Caco-2 (cell line): Measurements from ENCODE around the gene SLC38A2. TPM values are rescaled to one million over a fixed set of nuclear protein-coding genes. Genes with fewer than 3 reads are reported as not detected.

ENCODE experiments used
- BruUV-seq: library from RNA; stranded (reverse); fragments of 400-500 nt; replicated peaks from 2 replicates; lab custom pipeline; 2021; lab: Mats Ljungman, UMichigan
- CTCF ChIA-PET: fragments of 300-600 bp; sonication (Branson Sonifier 250); formaldehyde crosslinking; loops from one replicate; lab custom pipeline; 2022; ENCODE audit warnings: antibody characterized with exemption; lab: Charles Lee
- POLR2A ChIA-PET: fragments of 300-600 bp; sonication (Branson Sonifier 250); formaldehyde crosslinking; loops from one replicate; lab custom pipeline; 2022; ENCODE audit warnings: antibody characterized with exemption; lab: Charles Lee
- DNase-seq, 2 experiments: peaks; one replicate each; pipeline versions ENCODE4 v3.0.0 to v3.0.0-alpha.2; 2020 to 2022
- H3K27me3 ChIP-seq: replicated peaks from 2 replicates; pipeline ENCODE4 v1.6.0; 2011; ENCODE audit warnings: low read length; ENCODE audit not compliant: control insufficient read depth, insufficient read depth
- H3K36me3 ChIP-seq: 2 replicates; pipeline ENCODE4 v1.5.1; 2011; ENCODE audit warnings: low read length; ENCODE audit not compliant: control insufficient read depth, insufficient read depth
- H3K4me1 ChIP-seq: fragments of 250-450 bp; sonication (Bioruptor Pico); 2 replicates; pipeline ENCODE4 v1.5.1; 2020; ENCODE audit warnings: mild to moderate bottlenecking
- H3K4me3 ChIP-seq: 2 replicates; pipeline ENCODE4 v1.5.1; 2011; ENCODE audit warnings: low read depth, mild to moderate bottlenecking, control low read depth, low read length
- H3K9me3 ChIP-seq: fragments of 250-450 bp; sonication (Bioruptor Pico); 2 replicates; pipeline ENCODE4 v1.5.1; 2020; ENCODE audit warnings: mild to moderate bottlenecking, moderate library complexity
- H3K27ac Mint-ChIP-seq: one replicate; pipeline ENCODE4 v1.8.0; 2022; ENCODE audit warnings: mixed read lengths; ENCODE audit not compliant: unreplicated experiment
- H3K27me3 Mint-ChIP-seq: one replicate; pipeline ENCODE4 v1.8.0; 2022; ENCODE audit warnings: mixed read lengths; ENCODE audit not compliant: insufficient read depth, unreplicated experiment
- H3K36me3 Mint-ChIP-seq: one replicate; pipeline ENCODE4 v1.8.0; 2022; ENCODE audit warnings: mild to moderate bottlenecking, mixed read lengths; ENCODE audit not compliant: insufficient read depth, unreplicated experiment
- H3K4me1 Mint-ChIP-seq: one replicate; pipeline ENCODE4 v1.8.0; 2022; ENCODE audit warnings: low read depth, mixed read lengths; ENCODE audit not compliant: unreplicated experiment
- H3K4me3 Mint-ChIP-seq: one replicate; pipeline ENCODE4 v1.8.0; 2022; ENCODE audit warnings: mild to moderate bottlenecking, moderate library complexity, mixed read lengths; ENCODE audit not compliant: unreplicated experiment
- H3K9me3 Mint-ChIP-seq: one replicate; pipeline ENCODE4 v1.8.0; 2022; ENCODE audit warnings: mixed read lengths; ENCODE audit not compliant: unreplicated experiment
- intact Hi-C: fragments of 100-400 bp; cut with micrococcal nuclease; formaldehyde crosslinking; loops from one replicate; pipeline ENCODE4 v1.10.0; 2022; ENCODE audit not compliant: unreplicated experiment
- total RNA-seq: library from RNA; stranded (reverse); gene quantifications from 2 replicates; pipeline ENCODE4 v1.2.3, GENCODE V29; 2022
- TF ChIP-seq, protein P1 (sequence below), 2 experiments: fragments of 200-600 bp in 1 of 2; IDR thresholded peaks; 1 replicate in 1 of 2; 2 replicates in 1 of 2; pipeline versions ENCODE4 v1.5.1 to v1.8.0; 2011 to 2022; ENCODE audit warnings: antibody characterized with exemption in 1 of 2, control low read depth in 1 of 2, inconsistent platforms in 1 of 2, low read depth in 1 of 2, low read length in 1 of 2, mild to moderate bottlenecking in 1 of 2, moderate library complexity in 1 of 2; ENCODE audit not compliant: insufficient read depth in 1 of 2, severe bottlenecking in 1 of 2, unreplicated experiment in 1 of 2

SLC38A2 gene
- total RNA-seq, 1 experiment from 2014 or later, result 331 TPM

DNA sequence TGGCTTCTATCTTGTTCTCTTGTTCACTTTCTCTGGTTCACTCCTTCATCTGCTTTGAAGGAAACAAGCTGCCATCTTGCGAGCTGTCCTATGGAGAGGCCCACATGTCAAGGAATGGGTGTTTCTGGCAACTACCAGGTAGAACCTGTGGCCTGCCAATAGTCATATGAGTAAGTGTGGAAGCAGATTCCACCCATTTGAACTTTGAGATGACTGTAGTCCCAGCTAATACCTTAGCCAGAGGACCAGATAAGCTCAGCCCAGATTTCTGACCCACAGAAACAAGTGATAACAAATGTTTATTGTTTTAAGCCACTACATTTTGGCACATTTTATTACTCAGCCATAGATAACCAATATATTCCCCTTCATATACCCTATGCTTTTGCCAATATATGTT, 4.0 kb upstream of the SLC38A2 start:
- TF ChIP-seq, protein P1, sequence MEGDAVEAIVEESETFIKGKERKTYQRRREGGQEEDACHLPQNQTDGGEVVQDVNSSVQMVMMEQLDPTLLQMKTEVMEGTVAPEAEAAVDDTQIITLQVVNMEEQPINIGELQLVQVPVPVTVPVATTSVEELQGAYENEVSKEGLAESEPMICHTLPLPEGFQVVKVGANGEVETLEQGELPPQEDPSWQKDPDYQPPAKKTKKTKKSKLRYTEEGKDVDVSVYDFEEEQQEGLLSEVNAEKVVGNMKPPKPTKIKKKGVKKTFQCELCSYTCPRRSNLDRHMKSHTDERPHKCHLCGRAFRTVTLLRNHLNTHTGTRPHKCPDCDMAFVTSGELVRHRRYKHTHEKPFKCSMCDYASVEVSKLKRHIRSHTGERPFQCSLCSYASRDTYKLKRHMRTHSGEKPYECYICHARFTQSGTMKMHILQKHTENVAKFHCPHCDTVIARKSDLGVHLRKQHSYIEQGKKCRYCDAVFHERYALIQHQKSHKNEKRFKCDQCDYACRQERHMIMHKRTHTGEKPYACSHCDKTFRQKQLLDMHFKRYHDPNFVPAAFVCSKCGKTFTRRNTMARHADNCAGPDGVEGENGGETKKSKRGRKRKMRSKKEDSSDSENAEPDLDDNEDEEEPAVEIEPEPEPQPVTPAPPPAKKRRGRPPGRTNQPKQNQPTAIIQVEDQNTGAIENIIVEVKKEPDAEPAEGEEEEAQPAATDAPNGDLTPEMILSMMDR (IDR thresholded peaks at IDR 0.05; ENCODE audit: insufficient read depth in 1 of 2, low read depth in 1 of 2, low read length in 1 of 2, severe bottlenecking in 1 of 2, unreplicated experiment in 1 of 2), result no peak
- H3K27me3 ChIP-seq, result no peaks in the 10 kb centered on the region
- no peaks in the 10 kb centered on the region; the same call in 1 of the 2 replicates for H3K36me3 ChIP-seq
- no peak overlapping the region for H3K4me3 ChIP-seq
- peaks cover 29% of the 10 kb centered on the region for H3K4me1 ChIP-seq
- BruUV-seq, result no TSS peak
- peaks cover 44% of the 10 kb centered on the region for H3K4me1 Mint-ChIP-seq
- POLR2A ChIA-PET, result interaction anchor here (0.8 kb wide), 1 partner anchor 327 kb away, joined by 3 read pairs; no protein-coding TSS in a partner anchor
- no peaks in the 10 kb centered on the region for H3K9me3 Mint-ChIP-seq
- H3K36me3 Mint-ChIP-seq, result peaks cover 19% of the 10 kb centered on the region
- peak overlapping the region; percentile 7 for H3K27ac Mint-ChIP-seq
- no peaks in the 10 kb centered on the region for H3K9me3 ChIP-seq
- DNase-seq, result no peak
- intact Hi-C loops, result no loop called here
- no peak overlapping the region for H3K4me3 Mint-ChIP-seq
- CTCF ChIA-PET, result no interaction called here
- no peaks in the 10 kb centered on the region for H3K27me3 Mint-ChIP-seq

GRCh38 chr12:46374711-46375110, 2.1 kb upstream of the SLC38A2 start:
- BruUV-seq, result no TSS peak
- no peak overlapping the region for H3K4me3 Mint-ChIP-seq

GRCh38 chr12:46374310-46374709, 1.7 kb upstream of the SLC38A2 start:
- Histone ChIP-seq H3K36me3 (peaks cover 3% of the 10 kb centered on the region), H3K4me1 (peaks cover 43% of the 10 kb centered on the region), H3K27me3 (no peaks in the 10 kb centered on the region), H3K9me3 (no peaks in the 10 kb centered on the region), H3K4me3 (no peak overlapping the region)
- CTCF ChIA-PET, result no interaction called here
- Mint-ChIP-seq H3K9me3 (no peaks in the 10 kb centered on the region), H3K4me1 (peaks cover 44% of the 10 kb centered on the region), H3K36me3 (peaks cover 42% of the 10 kb centered on the region), H3K4me3 (peak overlapping the region; percentile 76), H3K27ac (peak overlapping the region; percentile 100), H3K27me3 (no peaks in the 10 kb centered on the region)
- intact Hi-C loops, result loop anchor here (5.0 kb wide), 2 partner anchors 148 to 382 kb away; partner anchors contain the start of gene SCAF11
- POLR2A ChIA-PET, result no interaction called here
- no peak for DNase-seq
- TF ChIP-seq, protein P1 (IDR thresholded peaks at IDR 0.05; ENCODE audit: insufficient read depth in 1 of 2, low read depth in 1 of 2, low read length in 1 of 2, severe bottlenecking in 1 of 2, unreplicated experiment in 1 of 2), result no peak
- BruUV-seq, result no TSS peak

More at GRCh38 chr12:46374711-46375110, 2.1 kb upstream of the SLC38A2 start:
- H3K36me3 Mint-ChIP-seq, result peaks cover 38% of the 10 kb centered on the region
- no peak overlapping the region for H3K27ac Mint-ChIP-seq
- Histone ChIP-seq H3K4me3 (no peak overlapping the region), H3K27me3 (no peaks in the 10 kb centered on the region), H3K9me3 (no peaks in the 10 kb centered on the region), H3K4me1 (peaks cover 39% of the 10 kb centered on the region), H3K36me3 (peaks cover 2% of the 10 kb centered on the region)
- no peak for DNase-seq
- CTCF ChIA-PET, result no interaction called here
- TF ChIP-seq, protein P1 (IDR thresholded peaks at IDR 0.05; ENCODE audit: insufficient read depth in 1 of 2, low read depth in 1 of 2, low read length in 1 of 2, severe bottlenecking in 1 of 2, unreplicated experiment in 1 of 2), result no peak
- no peaks in the 10 kb centered on the region for H3K27me3 Mint-ChIP-seq
- peaks cover 44% of the 10 kb centered on the region for H3K4me1 Mint-ChIP-seq
- intact Hi-C loops, result loop anchor here (5.0 kb wide), 2 partner anchors 148 to 382 kb away; partner anchors contain the start of gene SCAF11
- H3K9me3 Mint-ChIP-seq, result no peaks in the 10 kb centered on the region
- POLR2A ChIA-PET, result no interaction called here
